Fibroblast of lung (primary cell): Measurements from ENCODE around the gene ADAMTS9.

ENCODE experiments used
- EZH2 ChIP-seq: IDR thresholded peaks from 2 replicates; pipeline ENCODE4 v1.5.1; 2012; ENCODE audit warnings: low read length, control low read depth, mild to moderate bottlenecking; ENCODE audit errors: missing control alignments
- TF ChIP-seq, protein P1 (sequence below), 2 donors: IDR thresholded peaks in 1 of 2; conservative IDR thresholded peaks in 1 of 2; 1 replicate in 1 of 2; 2 replicates in 1 of 2; pipeline ENCODE4 v1.5.1; 2011 to 2012; ENCODE audit warnings: low read length in 2 of 2, control low read depth in 1 of 2, inconsistent platforms in 1 of 2, low read depth in 1 of 2, mild to moderate bottlenecking in 1 of 2

GRCh38 chr3:64625381-64625780, 62.4 kb downstream of the ADAMTS9 start:
- TF ChIP-seq, protein P1, sequence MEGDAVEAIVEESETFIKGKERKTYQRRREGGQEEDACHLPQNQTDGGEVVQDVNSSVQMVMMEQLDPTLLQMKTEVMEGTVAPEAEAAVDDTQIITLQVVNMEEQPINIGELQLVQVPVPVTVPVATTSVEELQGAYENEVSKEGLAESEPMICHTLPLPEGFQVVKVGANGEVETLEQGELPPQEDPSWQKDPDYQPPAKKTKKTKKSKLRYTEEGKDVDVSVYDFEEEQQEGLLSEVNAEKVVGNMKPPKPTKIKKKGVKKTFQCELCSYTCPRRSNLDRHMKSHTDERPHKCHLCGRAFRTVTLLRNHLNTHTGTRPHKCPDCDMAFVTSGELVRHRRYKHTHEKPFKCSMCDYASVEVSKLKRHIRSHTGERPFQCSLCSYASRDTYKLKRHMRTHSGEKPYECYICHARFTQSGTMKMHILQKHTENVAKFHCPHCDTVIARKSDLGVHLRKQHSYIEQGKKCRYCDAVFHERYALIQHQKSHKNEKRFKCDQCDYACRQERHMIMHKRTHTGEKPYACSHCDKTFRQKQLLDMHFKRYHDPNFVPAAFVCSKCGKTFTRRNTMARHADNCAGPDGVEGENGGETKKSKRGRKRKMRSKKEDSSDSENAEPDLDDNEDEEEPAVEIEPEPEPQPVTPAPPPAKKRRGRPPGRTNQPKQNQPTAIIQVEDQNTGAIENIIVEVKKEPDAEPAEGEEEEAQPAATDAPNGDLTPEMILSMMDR (conservative IDR thresholded peaks at IDR 0.05 in 1 of 2, IDR thresholded peaks at IDR 0.05 in 1 of 2; ENCODE audit: low read depth in 1 of 2, low read length in 2 of 2) = no peak
- TF ChIP-seq EZH2 = no peak
